H54 (cell line): ENCODE results near the gene TOR1B.

ENCODE experiments used
- DNase-seq: peaks from one replicate; pipeline ENCODE4 v3.0.0; 2011; ENCODE audit warnings: low spot score, mixed read lengths; ENCODE audit not compliant: insufficient read length
- FAIRE-seq: peaks from 3 replicates; lab custom pipeline; 2011; peaks lifted over from hg19 to GRCh38; lab: Jason Lieb, UNC
- POLR2A ChIP-seq: IDR thresholded peaks from 2 replicates; pipeline ENCODE4 v1.6.1; 2011; ENCODE audit warnings: low read depth, mild to moderate bottlenecking, low read length

TOR1B gene

DNA sequence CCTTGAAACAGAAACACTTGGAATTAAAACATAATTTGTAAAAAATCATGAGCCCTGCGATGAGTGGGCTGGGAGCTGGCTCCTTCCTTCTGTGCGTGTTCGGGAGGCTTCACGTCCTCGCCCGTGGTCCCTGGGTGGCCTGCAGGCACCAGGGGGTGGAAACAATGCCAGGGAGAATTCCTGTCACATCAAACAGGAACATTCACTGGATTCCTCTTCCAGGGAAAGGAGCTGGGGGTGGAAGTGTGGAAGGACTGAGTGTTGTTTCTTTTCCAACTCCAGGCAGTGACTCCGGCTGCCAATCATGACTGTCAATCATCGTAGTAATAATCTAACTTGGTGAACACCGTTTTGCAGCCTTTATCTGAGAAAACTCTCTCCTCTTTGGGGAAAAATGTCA is 10.7 kb downstream of the TOR1B start:
- TF ChIP-seq POLR2A: no peak

GRCh38 chr9:129814432-129815223 is 11.6 kb downstream of the TOR1B start:
- DNase-seq: no peak
- no peak for TF ChIP-seq POLR2A
- no peak for FAIRE-seq

More for the DNA sequence above, 10.7 kb downstream of the TOR1B start:
- DNase-seq: no peak
- FAIRE-seq: no peak

- no peak for TF ChIP-seq POLR2A
- DNase-seq (no peak), FAIRE-seq (no peak)
Measured at GRCh38 chr9:129815278-129815677, 12.3 kb downstream of the TOR1B start.

DNA sequence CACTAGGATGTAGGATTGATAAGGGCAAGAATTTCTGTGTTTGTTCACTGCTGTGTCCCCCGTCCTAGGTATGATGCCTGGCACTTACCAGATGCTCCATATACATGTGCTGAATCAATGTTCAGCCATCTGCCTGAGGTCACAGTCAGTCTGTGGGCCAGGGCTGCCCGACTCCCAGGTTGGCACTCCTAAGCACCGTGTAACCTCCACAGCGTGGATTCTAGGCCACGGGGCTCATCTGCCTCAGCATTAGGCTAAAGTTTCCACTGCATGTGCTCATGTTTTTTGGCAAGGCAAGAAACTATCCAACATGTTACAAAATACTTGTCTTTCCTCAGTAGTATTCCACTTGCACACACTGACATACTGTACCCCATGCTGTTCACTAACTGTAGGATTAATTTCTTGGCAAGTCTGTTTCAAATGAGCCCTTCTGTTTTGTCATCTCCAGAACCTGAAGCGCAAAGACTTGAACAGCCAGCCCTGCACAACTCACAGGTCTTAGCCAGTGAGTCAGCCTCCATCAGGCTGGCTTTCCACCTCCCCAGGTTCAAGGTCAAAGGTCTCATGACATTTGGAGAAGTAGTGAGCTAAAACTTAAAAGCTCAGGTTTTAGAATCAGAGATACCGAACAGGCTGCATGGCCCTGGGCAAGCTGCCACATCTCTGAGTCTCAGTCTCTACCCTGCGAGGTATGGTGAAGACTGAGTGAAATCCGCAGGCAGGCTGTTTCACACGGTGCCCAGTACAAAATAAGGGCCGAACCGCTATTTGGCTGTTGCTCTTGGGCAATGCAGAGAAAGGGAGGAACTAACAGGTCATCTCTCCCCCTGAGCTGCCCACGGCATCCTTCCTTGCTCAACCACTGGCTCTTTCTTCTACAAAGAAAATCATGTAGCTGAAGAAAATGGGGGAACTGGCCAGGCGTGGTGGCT is 13.8 kb downstream of the TOR1B start:
- no peak for DNase-seq
- FAIRE-seq: no peak
- TF ChIP-seq POLR2A: no peak

GRCh38 chr9:129822898-129823541 is 20.0 kb downstream of the TOR1B start:
- FAIRE-seq: no peak
- DNase-seq: peak; percentile 15
- peak; percentile 40; the same call in 1 of the 2 replicates for TF ChIP-seq POLR2A

DNA sequence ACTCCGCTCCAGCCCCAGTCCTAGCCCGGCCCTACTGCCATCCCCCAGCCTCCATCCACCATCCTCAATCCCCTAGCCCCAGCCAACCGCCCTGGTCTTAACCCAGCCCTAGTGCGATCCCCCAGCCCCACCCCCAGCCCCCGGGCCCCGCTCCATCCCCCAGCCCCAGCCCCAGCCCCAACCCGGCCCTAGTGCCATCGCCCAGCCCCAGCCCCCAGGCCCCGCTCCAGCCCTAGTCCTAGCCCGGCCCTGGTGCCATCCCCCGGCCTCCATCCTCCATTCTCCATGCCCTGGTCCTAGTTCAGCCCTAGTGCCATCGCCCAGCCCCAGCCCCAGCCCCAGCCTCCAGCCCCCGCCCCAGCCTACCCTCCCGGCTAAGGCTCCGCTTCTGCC is 20.6 kb downstream of the TOR1B start:
- no peak for TF ChIP-seq POLR2A
- DNase-seq: no peak
- no peak for FAIRE-seq

- peak; percentile 45 for FAIRE-seq
- peak; percentile 82 for TF ChIP-seq POLR2A
- peak; percentile 54 for DNase-seq
Measured at GRCh38 chr9:129823935-129824601, 21.1 kb downstream of the TOR1B start, which contains the start of gene TOR1A. Gene TOR1A, minus strand, starts transcription at chr9:129824136. Its CDS starts 51 bp downstream, at chr9:129824085.

- DNase-seq: no peak
- no peak for TF ChIP-seq POLR2A
- FAIRE-seq: no peak
Measured at GRCh38 chr9:129826344-129826743, 23.4 kb downstream of the TOR1B start.

DNA sequence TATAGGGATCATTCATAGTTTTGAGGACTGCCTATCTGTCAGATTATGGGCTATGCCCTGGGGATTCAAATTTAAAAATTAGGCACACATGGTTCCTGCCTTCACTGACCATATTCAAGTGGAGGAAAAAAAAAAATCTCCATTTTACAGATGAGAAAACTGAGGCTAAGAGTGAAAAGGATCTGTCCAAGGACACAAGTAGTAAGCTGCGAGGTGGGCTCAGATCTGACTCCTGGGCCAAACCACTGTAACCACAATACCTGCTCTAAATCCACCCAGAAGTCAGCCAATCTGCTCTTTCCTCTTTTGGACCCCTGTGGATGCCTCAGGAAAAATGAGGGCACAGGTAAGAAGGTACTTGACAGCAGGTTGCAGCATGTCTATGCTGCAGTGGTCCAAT is 23.8 kb downstream of the TOR1B start:
- FAIRE-seq: no peak
- DNase-seq: no peak
- no peak for TF ChIP-seq POLR2A

DNA sequence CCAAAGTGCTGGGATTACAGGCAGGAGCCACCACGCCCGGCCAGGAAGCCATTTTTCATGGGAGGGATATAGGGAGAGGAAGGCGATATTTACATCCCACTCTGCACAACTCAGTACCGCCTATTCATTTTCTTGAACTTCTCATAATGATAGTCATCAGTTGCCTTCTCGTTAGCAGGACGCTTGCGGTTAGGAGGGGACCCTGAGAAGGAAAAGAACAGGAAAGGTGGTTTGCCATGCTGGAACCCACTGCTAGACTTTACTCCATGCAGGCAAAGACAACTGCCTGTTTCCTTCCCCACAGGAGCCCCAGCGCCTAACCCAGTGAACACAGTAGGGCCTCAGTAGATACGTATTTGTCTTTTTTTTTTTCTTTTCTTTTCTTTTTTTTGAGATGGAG is 25.1 kb downstream of the TOR1B start:
- FAIRE-seq (no peak), DNase-seq (no peak)
- TF ChIP-seq POLR2A: no peak

GRCh38 chr9:129828969-129829368 is 26.0 kb downstream of the TOR1B start:
- FAIRE-seq: no peak
- no peak for DNase-seq
- TF ChIP-seq POLR2A: no peak

GRCh38 chr9:129832982-129833381 is 30.0 kb downstream of the TOR1B start:
- DNase-seq (no peak), FAIRE-seq (no peak)
- TF ChIP-seq POLR2A: no peak

- FAIRE-seq (no peak), DNase-seq (peak; percentile 14)
- no peak for TF ChIP-seq POLR2A
Measured at GRCh38 chr9:129834489-129835127, 31.6 kb downstream of the TOR1B start.
